Lung (tissue), 12 donors: ENCODE measurements around the gene RPH3AL. TPM values are rescaled to one million over a fixed set of nuclear protein-coding genes. Genes with fewer than 3 reads are reported as not detected.

Experiments
- ATAC-seq: fragments of 200-7000 bp; cut with Tn5 transposase; one replicate; pipeline ENCODE4 v1.9.1; 2020; ENCODE audit warnings: moderate number of reproducible peaks; ENCODE audit not compliant: insufficient read depth, low FRiP score
- DNase-seq, 3 donors: peaks; one replicate each; pipeline ENCODE4 v3.0.0-alpha.2; 2013 to 2017
- H3K27ac ChIP-seq, 2 donors: one replicate each; pipeline ENCODE4 v1.5.1; 2013; ENCODE audit warnings: mild to moderate bottlenecking in 2 of 2, moderate library complexity in 2 of 2, control low read depth in 1 of 2, inconsistent platforms in 1 of 2, low read depth in 1 of 2, low read length in 1 of 2
- H3K27me3 ChIP-seq, 3 donors: one replicate each; pipeline ENCODE4 v1.5.1; 2013; ENCODE audit warnings: low read length in 2 of 3; ENCODE audit not compliant: control insufficient read depth in 3 of 3, insufficient read depth in 3 of 3
- H3K36me3 ChIP-seq, 4 donors: one replicate each; pipeline ENCODE4 v1.5.1; 2013; ENCODE audit warnings: low read length in 4 of 4, mild to moderate bottlenecking in 1 of 4, moderate library complexity in 1 of 4; ENCODE audit not compliant: control insufficient read depth in 4 of 4, insufficient read depth in 4 of 4
- H3K4me1 ChIP-seq, 5 donors: one replicate each; pipeline ENCODE4 v1.5.1; 2013; ENCODE audit warnings: low read length in 5 of 5, mild to moderate bottlenecking in 2 of 5, moderate library complexity in 1 of 5; ENCODE audit not compliant: control insufficient read depth in 5 of 5, insufficient read depth in 5 of 5
- H3K4me3 ChIP-seq: one replicate; pipeline ENCODE4 v1.5.1; 2013; ENCODE audit warnings: mild to moderate bottlenecking, control low read depth, moderate library complexity
- H3K9ac ChIP-seq, 2 donors: one replicate each; pipeline ENCODE4 v1.5.1; 2013; ENCODE audit warnings: low read length in 2 of 2, control low read depth in 1 of 2; ENCODE audit not compliant: insufficient read depth in 1 of 2
- H3K9me3 ChIP-seq, 4 donors: one replicate each; pipeline ENCODE4 v1.5.1; 2013; ENCODE audit warnings: low read length in 3 of 4, mild to moderate bottlenecking in 1 of 4, moderate library complexity in 1 of 4; ENCODE audit not compliant: control insufficient read depth in 4 of 4, insufficient read depth in 3 of 4
- WGBS, 2 donors: extraction: QIAGEN DNeasy Blood & Tissue Kit; methylation state at CpG; one replicate each; pipeline ENCODE4 v1.1.7; 2013; 5-methylcytosine and 5-hydroxymethylcytosine counted together
- polyA plus RNA-seq, 2 donors: library from polyadenylated mRNA; stranded (reverse); fragments of 200-250 nt; gene quantifications; one replicate each; pipeline ENCODE4 v1.2.1, GENCODE V29; 2013
- total RNA-seq, 2 donors: library from RNA; depleted of rRNA in 1 of 2; stranded (reverse); fragments of >200 nt in 1 of 2; gene quantifications; one replicate each; pipeline ENCODE4 v1.2.1, GENCODE V29; 2014 to 2021
- TF ChIP-seq, protein P1 (sequence below): IDR thresholded peaks from 2 replicates; pipeline ENCODE4 v1.5.1; 2012; ENCODE audit warnings: mild to moderate bottlenecking; ENCODE audit errors: control extremely low read depth, extremely low read depth
- donor health status: control.
- donor health status: control.
- donor health status: Bipolar disorder and iron deficiency.
- donor health status: healthy.
- donor health status: DM: yes; HTN: yes; CAD: no.

RPH3AL gene
- total and polyA plus RNA-seq, 4 donors: 19.5 to 76.6 (median 21.6) TPM

DNA sequence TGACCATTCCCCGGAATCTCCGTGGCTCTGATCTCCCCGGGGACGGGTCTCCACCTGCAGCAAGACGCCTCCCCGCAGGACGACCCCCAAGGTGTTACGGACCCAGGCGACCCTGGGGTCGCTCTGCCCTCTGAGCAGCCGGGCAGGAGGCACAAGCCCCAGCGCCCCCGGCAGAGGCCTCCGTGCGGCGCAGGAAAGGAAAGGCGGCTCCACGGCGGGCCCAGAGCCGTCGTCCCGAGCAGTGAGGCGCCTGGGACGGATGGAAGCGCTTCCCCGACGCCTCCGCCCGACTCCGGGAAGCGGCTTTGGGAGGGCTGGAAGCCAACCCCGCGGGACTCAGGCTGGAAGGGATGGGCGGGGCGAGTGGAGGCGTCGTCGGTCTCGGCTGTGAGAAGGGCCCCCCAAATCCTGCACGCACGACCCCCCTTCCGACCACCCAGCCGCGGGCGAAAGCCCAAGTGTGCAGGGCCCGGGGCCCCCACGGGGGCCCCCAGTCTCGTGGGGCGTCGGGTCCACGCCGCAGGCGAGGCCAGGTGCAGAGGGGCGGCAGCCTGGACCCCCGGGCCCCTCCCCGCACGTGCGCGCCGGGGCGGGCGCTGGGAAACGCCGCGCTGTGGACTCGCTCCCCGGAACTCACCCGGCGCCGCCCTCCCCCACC lies 32.7 kb upstream of the RPH3AL start:
- H3K27me3 ChIP-seq: peaks cover 0 to 15% (median 7%) of the 10 kb centered on the region in 3 donors
- H3K36me3 ChIP-seq: no peaks in the 10 kb centered on the region
- TF ChIP-seq, protein P1, sequence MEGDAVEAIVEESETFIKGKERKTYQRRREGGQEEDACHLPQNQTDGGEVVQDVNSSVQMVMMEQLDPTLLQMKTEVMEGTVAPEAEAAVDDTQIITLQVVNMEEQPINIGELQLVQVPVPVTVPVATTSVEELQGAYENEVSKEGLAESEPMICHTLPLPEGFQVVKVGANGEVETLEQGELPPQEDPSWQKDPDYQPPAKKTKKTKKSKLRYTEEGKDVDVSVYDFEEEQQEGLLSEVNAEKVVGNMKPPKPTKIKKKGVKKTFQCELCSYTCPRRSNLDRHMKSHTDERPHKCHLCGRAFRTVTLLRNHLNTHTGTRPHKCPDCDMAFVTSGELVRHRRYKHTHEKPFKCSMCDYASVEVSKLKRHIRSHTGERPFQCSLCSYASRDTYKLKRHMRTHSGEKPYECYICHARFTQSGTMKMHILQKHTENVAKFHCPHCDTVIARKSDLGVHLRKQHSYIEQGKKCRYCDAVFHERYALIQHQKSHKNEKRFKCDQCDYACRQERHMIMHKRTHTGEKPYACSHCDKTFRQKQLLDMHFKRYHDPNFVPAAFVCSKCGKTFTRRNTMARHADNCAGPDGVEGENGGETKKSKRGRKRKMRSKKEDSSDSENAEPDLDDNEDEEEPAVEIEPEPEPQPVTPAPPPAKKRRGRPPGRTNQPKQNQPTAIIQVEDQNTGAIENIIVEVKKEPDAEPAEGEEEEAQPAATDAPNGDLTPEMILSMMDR: no peak
- H3K27ac ChIP-seq: peak overlapping the region; percentile 72 to 80
- no peak overlapping the region for H3K9ac ChIP-seq
- H3K4me3 ChIP-seq: peak overlapping the region; percentile 31
- DNase-seq: peak; percentile 52 to 54 (median 53)
- no peaks in the 10 kb centered on the region for H3K9me3 ChIP-seq
- H3K4me1 ChIP-seq: peaks cover 0 to 3% (median 0%) of the 10 kb centered on the region in 5 donors
- peak; percentile 47 for ATAC-seq
- 0 to 1% methylated on average over 26 to 69 of the region's 70 CpGs for WGBS, 2 donors

DNA sequence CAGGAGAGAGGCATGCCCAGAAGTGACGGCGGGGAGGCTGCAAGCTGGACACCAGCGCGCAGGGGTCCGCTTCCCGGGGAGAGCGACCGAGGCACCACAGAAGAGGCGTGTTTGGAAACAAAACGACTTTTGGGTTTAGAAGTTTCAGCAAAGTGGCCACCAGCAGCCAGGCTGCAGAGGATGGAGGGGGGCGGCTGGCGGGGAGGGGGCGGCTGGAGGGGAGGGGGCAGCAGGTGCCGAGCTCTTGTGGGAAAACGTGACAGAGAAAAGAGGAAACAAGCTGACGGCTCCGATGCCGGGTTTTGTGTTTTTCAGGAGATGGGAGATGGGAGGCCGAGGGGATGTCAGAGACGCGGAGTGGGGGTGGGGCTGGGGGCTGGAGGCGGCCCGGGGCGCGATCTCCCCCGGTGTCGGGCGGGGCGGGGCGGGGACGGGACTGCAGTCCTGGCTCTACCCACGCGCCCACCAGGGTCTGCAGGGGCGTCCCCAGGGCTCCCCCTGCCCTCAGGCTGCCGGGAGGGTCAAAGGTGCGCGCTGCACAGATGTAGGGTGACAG lies 32.1 kb upstream of the RPH3AL start:
- H3K9ac ChIP-seq: no peak overlapping the region
- H3K36me3 ChIP-seq: no peaks in the 10 kb centered on the region
- ATAC-seq (no peak), DNase-seq (no peak)
- H3K4me3 ChIP-seq: no peak overlapping the region
- H3K27ac ChIP-seq: peak overlapping the region; percentile 58 to 80
- no peaks in the 10 kb centered on the region for H3K9me3 ChIP-seq
- peaks cover 0 to 3% (median 0%) of the 10 kb centered on the region in 5 donors for H3K4me1 ChIP-seq
- peaks cover 0 to 15% (median 7%) of the 10 kb centered on the region in 3 donors for H3K27me3 ChIP-seq
- 37 to 47% methylated on average over 17 to 37 of the region's 37 CpGs for whole genome bisulfite sequencing, 2 donors
- TF ChIP-seq, protein P1: no peak

DNA sequence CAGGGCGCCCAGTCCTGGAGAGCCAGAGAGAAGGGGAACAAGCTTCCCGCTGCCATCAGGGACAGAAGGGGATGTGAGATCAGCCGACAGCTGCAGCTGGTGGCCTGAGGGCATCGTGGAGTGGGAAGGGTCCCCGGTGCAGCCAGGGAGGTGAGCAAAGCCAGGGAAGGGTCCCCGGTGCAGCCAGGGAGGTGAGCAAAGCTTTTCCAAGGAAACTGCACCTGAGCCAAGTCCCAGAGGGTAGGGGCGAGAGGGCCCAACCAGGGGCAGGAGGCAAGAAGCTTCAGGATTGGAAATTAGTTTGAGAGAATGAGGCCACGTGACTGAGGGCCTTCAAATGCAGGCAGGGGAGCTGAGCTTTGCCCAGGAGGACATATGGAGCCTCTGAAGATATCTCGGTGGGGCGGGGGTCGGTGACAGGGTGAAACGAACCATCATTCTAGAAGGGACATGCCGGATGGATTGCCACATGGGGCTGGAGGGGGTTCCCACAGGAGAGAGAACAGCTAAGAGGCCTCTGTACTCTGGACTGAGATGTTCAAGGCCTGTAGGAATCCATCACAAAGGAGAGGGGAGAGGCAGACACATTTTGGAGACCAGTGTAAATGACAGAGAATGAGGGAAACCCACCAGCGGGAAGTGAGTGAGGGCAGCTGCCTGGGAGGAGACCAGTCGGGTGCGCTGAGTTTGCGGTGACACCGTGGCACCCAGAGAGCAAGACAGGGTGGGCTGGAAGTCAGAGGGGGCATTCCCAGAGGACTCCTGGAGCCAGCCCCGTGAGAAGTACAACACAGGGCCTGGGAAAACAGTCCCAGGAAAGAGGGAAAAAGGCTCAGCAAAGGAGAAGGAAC lies 31.4 kb upstream of the RPH3AL start:
- ATAC-seq (no peak), DNase-seq (no peak)
- Histone ChIP-seq H3K4me1 (peaks cover 0 to 3% (median 0%) of the 10 kb centered on the region in 5 donors), H3K36me3 (no peaks in the 10 kb centered on the region), H3K4me3 (no peak overlapping the region), H3K27ac (no peak overlapping the region), H3K27me3 (peaks cover 0 to 15% (median 7%) of the 10 kb centered on the region in 3 donors), H3K9ac (no peak overlapping the region), H3K9me3 (no peaks in the 10 kb centered on the region)
- TF ChIP-seq, protein P1: no peak
- 83 to 87% methylated on average over 19 of the region's 19 CpGs for WGBS, 2 donors
